Measurements from ENCODE around the gene LARP1. TPM values are rescaled to one million over a fixed set of nuclear protein-coding genes. Genes with fewer than 3 reads are reported as not detected.

The LARP1 gene
- total RNA-seq, 3 donors from 2014 or later: 412 to 443 (median 432) TPM

DNA sequence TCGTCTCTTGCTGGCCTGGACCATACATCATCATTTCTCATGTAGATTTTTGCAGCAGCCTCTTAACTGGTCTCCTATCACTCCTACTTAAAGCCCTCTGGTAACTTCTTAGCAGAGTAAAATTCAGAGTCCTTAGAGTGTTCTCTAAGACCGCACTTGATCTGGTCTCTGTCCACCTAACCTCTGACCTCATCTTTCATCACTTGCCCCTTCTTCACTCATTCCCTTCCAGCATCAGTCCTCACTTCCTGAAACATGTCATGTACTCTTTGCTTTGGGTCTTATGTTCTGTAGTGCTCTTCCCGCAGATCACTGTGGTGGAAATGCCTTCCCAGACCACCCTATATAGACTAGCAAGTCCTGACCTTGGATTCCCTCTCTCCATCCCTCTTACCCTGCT is 9.8 kb downstream of the LARP1 start:
- no peak for ATAC-seq
- Mint-ChIP-seq H3K4me3 (no peak overlapping the region), H3K36me3 (ENCODE audit: insufficient read depth) (peaks cover 16% of the 10 kb centered on the region), H3K4me1 (ENCODE audit: low read depth) (peaks cover 82% of the 10 kb centered on the region), H3K27me3 (ENCODE audit: low read depth) (no peaks in the 10 kb centered on the region), H3K9me3 (no peaks in the 10 kb centered on the region)
- DNase-seq: no peak

DNA sequence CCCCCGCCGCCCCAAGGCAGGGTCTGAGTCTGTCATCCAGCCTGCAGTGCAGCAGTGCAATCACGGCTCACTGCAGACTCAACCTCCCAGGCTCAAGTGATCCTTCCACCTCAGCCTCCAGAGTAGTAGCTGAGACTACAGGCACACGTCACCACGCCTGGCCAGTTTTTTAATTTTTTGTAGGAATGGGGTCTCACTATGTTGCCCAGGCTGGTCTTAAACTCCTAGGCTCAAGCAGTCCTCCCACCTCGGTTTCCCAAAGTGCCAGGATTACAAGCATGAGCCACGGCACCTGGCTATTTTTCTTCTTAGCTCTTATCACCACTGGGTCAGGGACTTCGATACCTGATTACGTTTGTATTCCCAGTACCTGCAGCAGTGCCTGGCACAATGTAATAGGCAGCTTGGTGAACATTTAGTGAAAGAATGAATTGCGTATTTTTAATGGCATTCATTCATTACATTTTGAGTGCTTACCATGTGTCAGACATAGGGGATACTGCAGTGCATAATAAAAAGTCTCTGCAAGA is 10.3 kb downstream of the LARP1 start:
- Mint-ChIP-seq H3K9me3 (no peaks in the 10 kb centered on the region), H3K4me3 (peak overlapping the region; percentile 7), H3K4me1 (ENCODE audit: low read depth) (peaks cover 82% of the 10 kb centered on the region)

DNA sequence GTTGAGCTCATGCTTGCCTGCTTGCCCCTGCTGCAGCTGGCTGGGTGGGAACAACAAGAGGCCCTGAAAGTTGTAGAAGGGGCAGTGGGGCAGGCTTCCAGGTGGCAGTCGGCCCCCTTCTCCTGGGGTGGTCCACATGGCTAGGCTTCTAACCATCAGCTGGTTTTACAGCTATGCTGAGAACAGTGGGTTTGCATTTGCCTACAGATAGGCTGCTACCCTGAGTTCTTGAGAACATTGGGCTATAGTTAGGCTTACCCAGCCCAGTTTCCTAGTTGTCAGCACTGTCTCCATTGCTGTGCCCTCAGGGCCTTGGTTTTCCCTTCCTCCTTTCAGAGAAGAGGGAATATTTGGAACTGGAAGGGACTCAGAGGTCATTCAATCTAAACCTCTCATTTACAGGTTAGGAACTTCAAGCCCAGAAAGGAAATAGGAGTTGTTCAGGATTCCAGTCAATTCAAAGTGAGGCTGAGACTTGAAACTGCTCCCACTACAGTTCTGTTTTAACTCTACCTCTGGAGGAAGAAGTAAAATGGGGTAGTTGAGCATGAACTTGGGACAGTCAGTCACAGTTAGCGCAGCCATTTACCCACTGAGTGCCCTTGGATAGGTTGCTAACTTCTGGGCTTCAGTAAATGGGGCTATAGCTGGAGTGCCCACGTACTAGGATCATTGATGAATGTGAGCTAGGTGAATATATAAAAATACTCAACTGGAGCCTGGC is 11.5 kb downstream of the LARP1 start:
- Mint-ChIP-seq H3K4me1 (ENCODE audit: low read depth) (peaks cover 81% of the 10 kb centered on the region), H3K27me3 (ENCODE audit: low read depth) (no peaks in the 10 kb centered on the region), H3K4me3 (peak overlapping the region; percentile 14), H3K9me3 (no peaks in the 10 kb centered on the region), H3K36me3 (ENCODE audit: insufficient read depth) (peaks cover 13% of the 10 kb centered on the region)
- ATAC-seq (peak; percentile 19 to 35), DNase-seq (no peak)

More for the DNA sequence above, 10.3 kb downstream of the LARP1 start:
- DNase-seq: no peak
- Mint-ChIP-seq H3K36me3 (ENCODE audit: insufficient read depth) (peaks cover 16% of the 10 kb centered on the region), H3K27me3 (ENCODE audit: low read depth) (no peaks in the 10 kb centered on the region)
- ATAC-seq: no peak

- H3K4me1 Mint-ChIP-seq (ENCODE audit: low read depth): peaks cover 77% of the 10 kb centered on the region
- no peaks in the 10 kb centered on the region for H3K27me3 Mint-ChIP-seq (ENCODE audit: low read depth)
- H3K36me3 Mint-ChIP-seq (ENCODE audit: insufficient read depth): peaks cover 13% of the 10 kb centered on the region
- H3K9me3 Mint-ChIP-seq: no peaks in the 10 kb centered on the region
- peak overlapping the region; percentile 56 for H3K4me3 Mint-ChIP-seq
- ATAC-seq (no peak), DNase-seq (no peak)
These were observed 12.4 kb downstream of the LARP1 start for GRCh38 chr5:154767576-154767975.

GRCh38 chr5:154768207-154768606 is 13.0 kb downstream of the LARP1 start:
- DNase-seq (no peak), ATAC-seq (no peak)
- Mint-ChIP-seq H3K4me3 (no peak overlapping the region), H3K4me1 (ENCODE audit: low read depth) (peaks cover 81% of the 10 kb centered on the region), H3K9me3 (no peaks in the 10 kb centered on the region), H3K36me3 (ENCODE audit: insufficient read depth) (peaks cover 13% of the 10 kb centered on the region), H3K27me3 (ENCODE audit: low read depth) (no peaks in the 10 kb centered on the region)

- DNase-seq: no peak
- Mint-ChIP-seq H3K27me3 (ENCODE audit: low read depth) (no peaks in the 10 kb centered on the region), H3K4me1 (ENCODE audit: low read depth) (peaks cover 89% of the 10 kb centered on the region), H3K4me3 (no peak overlapping the region), H3K36me3 (ENCODE audit: insufficient read depth) (peaks cover 16% of the 10 kb centered on the region), H3K9me3 (no peaks in the 10 kb centered on the region)
- no peak for ATAC-seq
These were observed 14.9 kb downstream of the LARP1 start for GRCh38 chr5:154770111-154770510.

- H3K9me3 Mint-ChIP-seq: no peaks in the 10 kb centered on the region
- H3K4me3 Mint-ChIP-seq: no peak overlapping the region
- ATAC-seq: no peak
- no peaks in the 10 kb centered on the region for H3K27me3 Mint-ChIP-seq (ENCODE audit: low read depth)
- peaks cover 80% of the 10 kb centered on the region for H3K4me1 Mint-ChIP-seq (ENCODE audit: low read depth)
- H3K36me3 Mint-ChIP-seq (ENCODE audit: insufficient read depth): peaks cover 15% of the 10 kb centered on the region
- DNase-seq: no peak
These were observed 16.3 kb downstream of the LARP1 start for GRCh38 chr5:154771383-154771901.

- DNase-seq (no peak), ATAC-seq (no peak)
- H3K9me3 Mint-ChIP-seq: no peaks in the 10 kb centered on the region
- H3K27me3 Mint-ChIP-seq (ENCODE audit: low read depth): no peaks in the 10 kb centered on the region
- peaks cover 10% of the 10 kb centered on the region for H3K36me3 Mint-ChIP-seq (ENCODE audit: insufficient read depth)
- no peak overlapping the region for H3K4me3 Mint-ChIP-seq
- H3K4me1 Mint-ChIP-seq (ENCODE audit: low read depth): peaks cover 65% of the 10 kb centered on the region
These were observed 18.1 kb downstream of the LARP1 start for GRCh38 chr5:154773326-154773725.

- no peak for DNase-seq
- Mint-ChIP-seq H3K36me3 (ENCODE audit: insufficient read depth) (peaks cover 10% of the 10 kb centered on the region), H3K4me1 (ENCODE audit: low read depth) (peaks cover 67% of the 10 kb centered on the region), H3K4me3 (no peak overlapping the region), H3K27me3 (ENCODE audit: low read depth) (no peaks in the 10 kb centered on the region), H3K9me3 (no peaks in the 10 kb centered on the region)
- ATAC-seq: no peak
These were observed 21.0 kb downstream of the LARP1 start for GRCh38 chr5:154776167-154776566.

DNA sequence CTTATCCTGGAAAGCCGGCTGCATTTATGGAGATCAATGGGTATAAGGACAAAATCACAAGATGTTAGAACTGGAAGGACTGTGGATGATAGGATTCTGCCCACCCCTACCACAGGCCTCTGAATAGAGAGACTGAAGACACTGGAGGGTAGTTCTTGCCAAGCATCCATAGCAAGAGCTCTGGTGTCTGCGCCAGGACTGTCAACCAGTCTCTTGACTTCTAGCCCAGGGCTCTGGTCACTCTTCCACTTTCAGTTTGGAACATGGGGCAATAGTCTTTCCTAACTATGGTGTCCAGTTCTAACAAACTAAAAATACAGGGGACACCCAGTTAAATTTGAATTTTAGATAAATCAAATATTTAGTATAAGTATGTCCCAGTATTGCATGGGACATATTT is 23.4 kb downstream of the LARP1 start:
- no peaks in the 10 kb centered on the region for H3K9me3 Mint-ChIP-seq
- no peaks in the 10 kb centered on the region for H3K27me3 Mint-ChIP-seq (ENCODE audit: low read depth)
- DNase-seq (no peak), ATAC-seq (no peak)
- H3K4me1 Mint-ChIP-seq (ENCODE audit: low read depth): peaks cover 72% of the 10 kb centered on the region
- peaks cover 7% of the 10 kb centered on the region for H3K36me3 Mint-ChIP-seq (ENCODE audit: insufficient read depth)
- H3K4me3 Mint-ChIP-seq: no peak overlapping the region

GRCh38 chr5:154779105-154779504 is 23.9 kb downstream of the LARP1 start:
- no peak for ATAC-seq
- H3K27me3 Mint-ChIP-seq (ENCODE audit: low read depth): no peaks in the 10 kb centered on the region
- peaks cover 73% of the 10 kb centered on the region for H3K4me1 Mint-ChIP-seq (ENCODE audit: low read depth)
- H3K9me3 Mint-ChIP-seq: no peaks in the 10 kb centered on the region
- no peak for DNase-seq
- H3K36me3 Mint-ChIP-seq (ENCODE audit: insufficient read depth): peaks cover 7% of the 10 kb centered on the region
- no peak overlapping the region for H3K4me3 Mint-ChIP-seq

DNA sequence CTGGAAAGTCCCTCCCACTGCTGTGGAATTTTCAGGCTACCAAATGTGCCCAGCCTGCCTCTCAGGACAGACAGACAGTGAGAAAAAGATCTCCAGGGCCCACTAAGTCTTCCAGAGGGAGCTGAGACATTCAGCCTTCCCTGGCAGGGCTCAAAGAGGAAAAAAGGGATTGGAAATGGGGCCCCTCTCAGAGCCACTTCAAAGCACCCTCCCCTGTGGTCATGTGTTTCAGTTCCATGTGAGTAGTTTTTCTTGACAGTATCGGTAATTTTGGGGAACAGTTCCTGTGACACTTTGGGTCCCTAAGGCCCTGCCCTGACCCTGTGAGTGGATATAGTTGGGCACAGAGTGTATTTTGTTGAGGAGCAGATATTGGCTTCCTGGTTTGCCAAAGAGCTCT is 25.0 kb downstream of the LARP1 start:
- no peaks in the 10 kb centered on the region for H3K27me3 Mint-ChIP-seq (ENCODE audit: low read depth)
- DNase-seq (no peak), ATAC-seq (no peak)
- no peak overlapping the region for H3K4me3 Mint-ChIP-seq
- H3K36me3 Mint-ChIP-seq (ENCODE audit: insufficient read depth): peaks cover 1% of the 10 kb centered on the region
- no peaks in the 10 kb centered on the region for H3K9me3 Mint-ChIP-seq
- H3K4me1 Mint-ChIP-seq (ENCODE audit: low read depth): peaks cover 73% of the 10 kb centered on the region

DNA sequence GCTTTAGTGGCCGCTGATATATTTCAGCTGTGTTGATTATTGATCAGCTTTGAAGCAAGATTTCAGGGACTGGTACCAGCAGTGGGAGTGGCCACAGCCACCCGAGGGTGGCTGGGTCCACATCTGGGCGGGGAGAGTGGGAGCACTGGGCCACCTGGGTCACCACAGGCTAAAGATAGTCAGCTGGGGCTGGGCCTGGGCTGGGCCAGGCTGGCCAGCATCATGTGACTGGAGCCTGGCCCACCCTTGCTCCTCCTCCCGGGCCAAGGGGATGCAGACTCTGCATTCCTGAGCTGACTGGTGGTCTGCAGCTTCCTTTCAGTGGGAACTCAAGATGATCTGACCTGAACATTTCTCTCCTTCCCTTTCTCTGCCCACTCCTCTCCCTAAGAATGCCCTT is 27.1 kb downstream of the LARP1 start:
- ATAC-seq (no peak), DNase-seq (no peak)
- no peaks in the 10 kb centered on the region for H3K27me3 Mint-ChIP-seq (ENCODE audit: low read depth)
- peaks cover 88% of the 10 kb centered on the region for H3K4me1 Mint-ChIP-seq (ENCODE audit: low read depth)
- no peaks in the 10 kb centered on the region for H3K9me3 Mint-ChIP-seq
- no peak overlapping the region for H3K4me3 Mint-ChIP-seq
- H3K36me3 Mint-ChIP-seq (ENCODE audit: insufficient read depth): no peaks in the 10 kb centered on the region

GRCh38 chr5:154782812-154783592 is 27.8 kb downstream of the LARP1 start:
- ATAC-seq (no peak), DNase-seq (no peak)
- H3K27me3 Mint-ChIP-seq (ENCODE audit: low read depth): no peaks in the 10 kb centered on the region
- H3K4me1 Mint-ChIP-seq (ENCODE audit: low read depth): peaks cover 92% of the 10 kb centered on the region
- no peaks in the 10 kb centered on the region for H3K9me3 Mint-ChIP-seq
- H3K4me3 Mint-ChIP-seq: no peak overlapping the region
- no peaks in the 10 kb centered on the region for H3K36me3 Mint-ChIP-seq (ENCODE audit: insufficient read depth)
